Mucosa of descending colon (tissue), 3 donors: ENCODE data around the gene KIF18B. TPM values are rescaled to one million over a fixed set of nuclear protein-coding genes. Genes with fewer than 3 reads are reported as not detected.

Source experiments
- ATAC-seq: fragments of 200-7000 bp; cut with Tn5 transposase; one replicate; pipeline ENCODE4 v1.9.1; 2020; ENCODE audit warnings: mild to moderate bottlenecking, moderate library complexity
- DNase-seq, 3 donors: peaks; one replicate each; pipeline ENCODE4 v3.0.0-alpha.2; 2020
- H3K36me3 ChIP-seq: fragments of 200-600 bp; one replicate; pipeline ENCODE4 v1.8.0; 2021; ENCODE audit warnings: low read depth, mild to moderate bottlenecking
- H3K4me1 ChIP-seq: fragments of 200-600 bp; one replicate; pipeline ENCODE4 v1.8.0; 2021; ENCODE audit warnings: low read depth, mild to moderate bottlenecking
- H3K4me3 ChIP-seq: fragments of 200-600 bp; one replicate; pipeline ENCODE4 v1.8.0; 2021; ENCODE audit warnings: mild to moderate bottlenecking
- H3K9me3 ChIP-seq: fragments of 200-600 bp; one replicate; pipeline ENCODE4 v1.8.0; 2021; ENCODE audit warnings: mild to moderate bottlenecking
- CTCF ChIP-seq: fragments of 200-600 bp; IDR thresholded peaks from one replicate; pipeline ENCODE4 v1.8.0; 2022; ENCODE audit warnings: antibody characterized with exemption, mild to moderate bottlenecking
- intact Hi-C, 2 donors: fragments of 100-400 bp; cut with DNase I in 1 of 2; cut with micrococcal nuclease in 1 of 2; formaldehyde crosslinking; loops; one replicate each; pipeline versions ENCODE4 v1.11.0 to v1.11.1; 2022; cut with DNase I, micrococcal nuclease
- total RNA-seq, 3 donors: library from RNA; stranded (reverse); fragmentation: NEBNext Ultra II Directional in 2 of 3; extraction: Animal tissue kit (Norgen Biotek cat#: 25700) in 2 of 3; gene quantifications; one replicate each; pipeline versions ENCODE4 v1.2.1 to v1.2.4, GENCODE V29; 2021 to 2023
- donor health status: DM: no; HTN: no; CAD: no; lungs with moderate emphysema.
- donor health status: DM: no; HTN: no; CAD: no.
- donor health status: DM: no; HTN: yes; CAD: no.

Gene KIF18B
- total RNA-seq, 3 donors from 2014 or later = 2.2 to 10.3 (median 4.6) TPM

DNA sequence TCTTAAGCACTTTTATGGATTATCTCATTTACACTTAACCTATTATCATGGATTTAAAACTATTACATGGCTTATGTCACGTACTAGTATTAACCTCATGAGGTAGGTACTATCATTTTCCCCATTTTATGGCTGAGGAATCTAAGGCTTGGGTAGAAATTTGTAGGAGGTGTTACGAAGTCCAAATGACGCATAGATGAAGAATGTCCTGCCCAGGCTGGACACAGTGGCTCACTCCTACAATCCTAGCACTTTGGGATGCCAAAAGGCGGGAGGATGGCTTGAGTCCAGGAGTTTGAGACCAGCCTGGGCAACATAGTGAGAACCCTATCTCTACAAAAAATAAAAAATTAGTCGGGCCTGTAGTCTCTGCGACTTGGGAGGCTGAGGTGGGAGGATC, 25.4 kb upstream of the KIF18B start:
- intact Hi-C loops = no loop called here
- Histone ChIP-seq H3K36me3 (no peaks in the 10 kb centered on the region), H3K4me3 (no peak overlapping the region), H3K4me1 (peaks cover 14% of the 10 kb centered on the region), H3K9me3 (no peaks in the 10 kb centered on the region)
- no peak for TF ChIP-seq CTCF
- DNase-seq (no peak), ATAC-seq (no peak)

DNA sequence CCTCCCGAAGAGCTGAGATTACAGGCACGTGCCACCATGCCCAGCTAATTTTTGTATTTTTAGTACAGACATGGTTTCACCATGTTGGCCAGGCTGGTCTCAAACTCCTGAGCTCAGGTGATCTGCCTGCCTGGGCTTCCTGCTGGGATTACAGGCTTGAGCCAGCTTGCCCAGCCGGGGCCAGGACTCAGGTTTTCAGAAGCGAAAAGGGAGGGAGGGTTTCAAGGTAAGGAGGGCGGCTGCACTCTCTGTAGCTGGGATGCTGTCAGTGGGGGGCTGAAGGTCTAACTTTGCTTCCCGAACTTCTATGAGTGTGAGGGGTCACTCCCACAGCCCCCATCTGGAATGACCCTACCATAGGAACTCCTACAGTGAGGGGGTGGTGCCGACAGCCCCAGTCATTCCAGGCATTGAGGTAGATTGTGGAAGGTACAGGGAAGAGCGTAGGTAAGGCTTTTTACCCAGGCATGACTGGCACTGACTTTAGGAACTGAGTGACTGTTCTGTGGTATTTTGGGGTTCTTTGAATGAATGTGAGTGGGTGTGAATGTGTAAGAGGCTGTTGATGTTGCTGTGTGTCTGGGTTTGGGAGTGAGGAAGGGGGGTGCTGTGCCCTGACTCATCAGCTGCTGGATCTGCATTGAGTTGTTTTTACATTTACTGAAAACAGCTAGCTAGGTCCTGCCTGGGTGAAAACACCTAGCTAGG, 24.4 kb upstream of the KIF18B start:
- no peak for TF ChIP-seq CTCF
- Histone ChIP-seq H3K36me3 (no peaks in the 10 kb centered on the region), H3K4me3 (no peak overlapping the region), H3K9me3 (no peaks in the 10 kb centered on the region), H3K4me1 (peaks cover 22% of the 10 kb centered on the region)
- ATAC-seq = no peak
- intact Hi-C loops = no loop called here
- no peak for DNase-seq

DNA sequence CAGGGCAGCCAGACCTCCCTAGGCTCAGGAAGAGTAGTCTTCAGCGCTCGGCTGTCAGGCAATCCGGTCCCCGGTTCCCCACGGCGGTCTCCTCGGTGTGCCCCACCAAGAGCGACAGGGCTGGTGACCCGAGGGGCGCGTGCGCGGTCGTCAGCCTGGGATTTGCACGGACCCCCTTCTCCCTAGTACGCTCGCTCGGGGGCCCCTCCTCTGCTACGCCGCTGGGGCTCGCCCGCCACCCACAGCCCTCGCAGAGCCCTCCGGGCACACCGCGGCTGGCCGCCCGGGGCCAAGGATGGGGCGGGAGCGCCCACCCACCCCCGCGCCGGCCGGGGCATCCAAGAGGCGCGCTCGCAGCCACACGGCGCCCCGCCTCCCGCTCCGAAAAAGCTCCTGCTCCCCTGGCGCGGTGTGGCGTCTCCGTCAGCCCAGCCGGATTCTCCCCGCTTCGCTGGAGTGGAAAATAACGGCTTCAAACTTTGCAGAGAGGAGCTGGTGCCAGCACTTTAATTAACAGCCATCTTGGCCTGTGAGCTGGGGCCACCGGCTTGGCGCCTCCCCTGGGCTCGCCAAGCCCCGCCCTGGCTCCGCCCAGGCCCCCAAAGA, 22.7 kb upstream of the KIF18B start:
- no peaks in the 10 kb centered on the region for H3K9me3 ChIP-seq
- intact Hi-C loops = no loop called here
- no peak for TF ChIP-seq CTCF
- H3K4me1 ChIP-seq = peaks cover 23% of the 10 kb centered on the region
- DNase-seq = peak in 2 of 3 donors; percentile 23 to 39
- no peaks in the 10 kb centered on the region for H3K36me3 ChIP-seq
- H3K4me3 ChIP-seq = no peak overlapping the region
- no peak for ATAC-seq

GRCh38 chr17:44969144-44969780, 21.7 kb upstream of the KIF18B start:
- no peak for ATAC-seq
- DNase-seq = no peak

More at GRCh38 chr17:44969144-44969780, 21.7 kb upstream of the KIF18B start:
- intact Hi-C loops = no loop called here
- Histone ChIP-seq H3K4me1 (peaks cover 23% of the 10 kb centered on the region), H3K36me3 (no peaks in the 10 kb centered on the region), H3K4me3 (no peak overlapping the region), H3K9me3 (no peaks in the 10 kb centered on the region)
- no peak for TF ChIP-seq CTCF
